Nephron (organoid): ENCODE results near the gene HMSD.

ENCODE experiments used
- H3K27ac Mint-ChIP-seq, 3 experiments: 2 replicates each; pipeline ENCODE4 v1.8.0; 2020; ENCODE audit warnings: mixed read lengths in 3 of 3, mild to moderate bottlenecking in 2 of 3, moderate library complexity in 1 of 3
- H3K27me3 Mint-ChIP-seq: 2 replicates; pipeline ENCODE4 v1.8.0; 2021; ENCODE audit warnings: low read depth, mild to moderate bottlenecking, moderate library complexity, mixed read lengths
- H3K36me3 Mint-ChIP-seq: 2 replicates; pipeline ENCODE4 v1.8.0; 2020; ENCODE audit warnings: low read depth, mixed read lengths
- H3K4me1 Mint-ChIP-seq: 2 replicates; pipeline ENCODE4 v1.8.0; 2020; ENCODE audit warnings: mixed read lengths
- H3K4me3 Mint-ChIP-seq, 3 experiments: 2 replicates each; pipeline ENCODE4 v1.8.0; 2020; ENCODE audit warnings: mild to moderate bottlenecking in 3 of 3, mixed read lengths in 3 of 3, moderate library complexity in 2 of 3
- H3K9me3 Mint-ChIP-seq: 2 replicates; pipeline ENCODE4 v1.8.0; 2020; ENCODE audit warnings: mixed read lengths
- TF ChIP-seq, protein P1 (sequence below), 3 experiments: fragments of 200-600 bp; sonication (generic); IDR thresholded peaks; one replicate each; pipeline ENCODE4 v1.5.0; 2021; ENCODE audit warnings: antibody characterized with exemption in 3 of 3; ENCODE audit not compliant: unreplicated experiment in 3 of 3

HMSD gene

DNA sequence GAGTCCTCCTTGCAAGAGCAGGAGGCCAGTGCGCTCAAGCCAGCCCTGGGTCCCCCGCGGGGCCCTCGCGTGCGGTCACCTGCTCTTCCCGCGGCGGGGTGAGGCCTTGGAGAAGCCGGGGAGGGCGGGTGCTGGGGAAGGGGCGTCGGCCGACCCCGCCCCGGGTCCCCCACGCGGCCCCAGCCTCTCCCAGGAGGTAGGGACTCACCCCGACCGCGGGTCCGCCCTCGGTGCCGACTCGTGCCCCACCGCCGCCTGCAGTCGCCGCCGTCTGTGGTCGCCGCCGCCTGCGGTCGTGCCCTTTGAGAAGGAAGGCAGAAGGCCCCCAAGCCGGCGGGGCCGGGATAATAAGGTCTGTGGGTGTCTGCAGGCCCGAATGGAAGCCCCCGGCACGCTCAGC, 53.5 kb downstream of the HMSD start:
- no peak overlapping the region for H3K27ac Mint-ChIP-seq
- H3K27me3 Mint-ChIP-seq = no peaks in the 10 kb centered on the region
- H3K4me1 Mint-ChIP-seq = no peaks in the 10 kb centered on the region
- TF ChIP-seq, protein P1, sequence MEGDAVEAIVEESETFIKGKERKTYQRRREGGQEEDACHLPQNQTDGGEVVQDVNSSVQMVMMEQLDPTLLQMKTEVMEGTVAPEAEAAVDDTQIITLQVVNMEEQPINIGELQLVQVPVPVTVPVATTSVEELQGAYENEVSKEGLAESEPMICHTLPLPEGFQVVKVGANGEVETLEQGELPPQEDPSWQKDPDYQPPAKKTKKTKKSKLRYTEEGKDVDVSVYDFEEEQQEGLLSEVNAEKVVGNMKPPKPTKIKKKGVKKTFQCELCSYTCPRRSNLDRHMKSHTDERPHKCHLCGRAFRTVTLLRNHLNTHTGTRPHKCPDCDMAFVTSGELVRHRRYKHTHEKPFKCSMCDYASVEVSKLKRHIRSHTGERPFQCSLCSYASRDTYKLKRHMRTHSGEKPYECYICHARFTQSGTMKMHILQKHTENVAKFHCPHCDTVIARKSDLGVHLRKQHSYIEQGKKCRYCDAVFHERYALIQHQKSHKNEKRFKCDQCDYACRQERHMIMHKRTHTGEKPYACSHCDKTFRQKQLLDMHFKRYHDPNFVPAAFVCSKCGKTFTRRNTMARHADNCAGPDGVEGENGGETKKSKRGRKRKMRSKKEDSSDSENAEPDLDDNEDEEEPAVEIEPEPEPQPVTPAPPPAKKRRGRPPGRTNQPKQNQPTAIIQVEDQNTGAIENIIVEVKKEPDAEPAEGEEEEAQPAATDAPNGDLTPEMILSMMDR (IDR thresholded peaks at IDR 0.05; ENCODE audit: unreplicated experiment in 3 of 3) = no peak
- no peak overlapping the region for H3K4me3 Mint-ChIP-seq
- H3K9me3 Mint-ChIP-seq = peaks cover 14% of the 10 kb centered on the region
- H3K36me3 Mint-ChIP-seq = no peaks in the 10 kb centered on the region

DNA sequence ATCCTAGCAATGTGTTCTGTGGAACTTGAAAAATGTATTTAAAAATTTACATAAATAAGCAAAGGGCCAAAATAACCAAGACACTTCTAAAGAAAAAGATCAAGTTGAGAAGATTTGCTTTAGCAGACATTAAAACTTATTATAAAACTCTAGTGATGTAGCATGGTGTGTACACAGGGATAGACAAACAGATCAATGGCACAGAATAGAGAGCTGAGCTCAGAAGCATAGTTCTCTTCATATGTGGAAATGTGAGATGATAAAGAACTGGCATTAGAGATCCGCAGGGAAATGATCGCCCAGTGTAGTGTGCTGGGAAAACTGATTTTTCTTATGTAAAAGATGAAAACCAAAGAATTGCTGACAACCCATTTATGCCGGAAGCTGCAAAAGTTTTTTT, 60.2 kb downstream of the HMSD start:
- Mint-ChIP-seq H3K36me3 (no peaks in the 10 kb centered on the region), H3K27me3 (peaks cover 3% of the 10 kb centered on the region), H3K4me3 (no peak overlapping the region), H3K4me1 (no peaks in the 10 kb centered on the region), H3K27ac (no peak overlapping the region), H3K9me3 (no peaks in the 10 kb centered on the region)
- TF ChIP-seq, protein P1 (IDR thresholded peaks at IDR 0.05; ENCODE audit: unreplicated experiment in 3 of 3) = no peak
